ENCODE measurements around the gene RAI1.

GRCh38 chr17:17698371-17698770 lies 17.1 kb downstream of the RAI1 start:
- no peak for TF ChIP-seq CTCF (conservative IDR thresholded peaks at IDR 0.05; ENCODE audit: low read depth in 2 of 2)
- no peak for TF ChIP-seq EZH2 (IDR thresholded peaks at IDR 0.05; ENCODE audit: low read depth, unreplicated experiment)
- no peak for TF ChIP-seq POLR2AphosphoS5 (IDR thresholded peaks at IDR 0.05; ENCODE audit: low read depth)
- no peak for TF ChIP-seq REST (IDR thresholded peaks at IDR 0.05; ENCODE audit: unreplicated experiment)
- TF ChIP-seq ZNF114 (CRISPR knock-in tag; IDR thresholded peaks at IDR 0.05) = no peak
- no peak for TF ChIP-seq ETS1 (IDR thresholded peaks at IDR 0.05)
- TF ChIP-seq EZH2phosphoT487 (IDR thresholded peaks at IDR 0.05; ENCODE audit: unreplicated experiment) = no peak
- no peak for TF ChIP-seq JUNB (IDR thresholded peaks at IDR 0.05; ENCODE audit: unreplicated experiment)
- TF ChIP-seq ZNF331 (CRISPR knock-in tag; IDR thresholded peaks at IDR 0.05; ENCODE audit: low read depth) = no peak
- no peak for TF ChIP-seq CREB1 (CRISPR knock-in tag; IDR thresholded peaks at IDR 0.05; ENCODE audit: low read depth)
- no peak for TF ChIP-seq NANOG (IDR thresholded peaks at IDR 0.05; ENCODE audit: borderline replicate concordance)
- no peak for TF ChIP-seq STAT1 (IDR thresholded peaks at IDR 0.05; ENCODE audit: unreplicated experiment)
- TF ChIP-seq ZNF462 (CRISPR knock-in tag; IDR thresholded peaks at IDR 0.05) = no peak

Measured in GM23338 (cell line).